NCI-H2196 treated with DMSO at 0.1 percent for 48 hours (cell line): Measurements from ENCODE around the gene TTC12.

ENCODE experiments used
- DNase-seq: peaks from one replicate; lab custom pipeline; 2025; ENCODE audit not compliant: unreplicated experiment; lab: John Stamatoyannopoulos, UW

Gene TTC12

DNA sequence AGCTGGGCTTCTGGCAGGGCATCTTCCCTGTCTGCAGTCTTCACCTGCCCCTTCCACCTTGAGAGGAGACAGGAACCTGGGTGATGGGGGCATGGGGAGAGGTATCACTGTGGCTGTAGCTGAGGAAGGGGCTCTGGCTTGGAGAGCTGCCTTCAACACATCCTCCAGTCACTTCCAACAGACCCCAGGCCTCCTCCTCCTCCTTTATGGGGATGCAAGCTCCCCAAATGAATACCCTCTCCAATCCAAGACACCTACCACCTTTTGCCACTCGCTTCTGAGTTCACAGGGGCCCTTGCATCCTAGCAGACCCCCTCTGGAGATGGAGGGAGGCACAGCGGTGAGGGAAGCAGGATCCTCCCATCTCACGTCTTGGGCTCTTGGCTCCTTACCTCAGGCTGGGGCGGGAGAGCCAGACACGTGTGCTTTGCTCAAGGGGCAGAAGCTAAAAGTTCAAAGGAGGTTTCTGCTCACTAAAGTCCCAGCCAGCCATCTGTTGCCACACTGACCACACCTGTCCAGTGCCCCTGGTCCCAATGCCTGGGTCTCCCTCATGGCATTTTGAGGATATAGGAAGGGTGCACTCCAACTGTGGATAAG is 86.3 kb downstream of the TTC12 start:
- no peak for DNase-seq

DNA sequence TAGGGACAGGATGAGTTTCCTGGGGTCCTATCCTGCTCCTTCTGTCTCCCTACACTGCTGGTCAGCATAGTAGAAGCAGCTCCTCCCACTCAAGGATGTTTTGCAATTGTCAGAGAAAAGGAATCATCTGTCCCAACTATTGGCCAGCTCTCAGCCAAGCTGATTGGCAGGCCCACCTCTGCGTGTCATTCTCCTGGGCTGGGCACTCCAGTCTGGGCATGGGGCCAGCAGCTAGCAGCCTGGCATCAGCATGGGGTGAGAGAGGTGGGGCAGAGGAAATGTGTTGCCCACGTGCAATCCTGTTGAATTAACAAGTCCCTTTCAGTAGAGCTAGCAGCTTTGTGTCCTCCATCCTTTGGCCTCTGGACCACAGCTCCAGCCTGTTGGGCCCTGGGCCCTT is 87.3 kb downstream of the TTC12 start:
- peak; percentile 95 for DNase-seq

DNA sequence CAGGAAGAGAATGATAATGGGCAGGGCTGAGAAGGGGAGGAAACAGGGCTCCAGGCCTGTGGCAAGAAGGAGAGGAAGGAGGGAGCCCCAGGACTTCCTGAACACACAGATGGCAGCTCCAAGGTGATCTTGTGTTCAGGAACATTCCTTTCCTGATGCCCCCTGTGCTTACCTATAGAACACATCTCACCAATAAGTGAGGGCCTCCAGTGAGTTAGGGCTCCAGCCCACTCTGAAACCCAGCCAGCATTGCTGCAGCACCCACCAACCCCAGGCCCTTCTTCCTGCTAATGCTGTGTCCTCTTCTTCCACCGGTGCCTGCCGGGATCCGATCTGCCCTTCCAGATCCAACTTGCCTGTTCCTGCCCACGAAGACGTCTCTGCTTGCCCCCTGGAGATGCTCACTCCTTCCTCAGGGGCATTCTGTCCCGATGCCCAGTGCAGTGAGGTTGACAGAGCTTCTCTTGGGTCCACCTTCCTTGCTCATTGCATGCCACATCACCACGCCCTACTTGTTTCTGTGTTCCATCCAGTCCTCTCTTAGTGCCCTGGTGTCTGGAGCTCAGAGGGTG is 90.6 kb downstream of the TTC12 start:
- no peak for DNase-seq

DNA sequence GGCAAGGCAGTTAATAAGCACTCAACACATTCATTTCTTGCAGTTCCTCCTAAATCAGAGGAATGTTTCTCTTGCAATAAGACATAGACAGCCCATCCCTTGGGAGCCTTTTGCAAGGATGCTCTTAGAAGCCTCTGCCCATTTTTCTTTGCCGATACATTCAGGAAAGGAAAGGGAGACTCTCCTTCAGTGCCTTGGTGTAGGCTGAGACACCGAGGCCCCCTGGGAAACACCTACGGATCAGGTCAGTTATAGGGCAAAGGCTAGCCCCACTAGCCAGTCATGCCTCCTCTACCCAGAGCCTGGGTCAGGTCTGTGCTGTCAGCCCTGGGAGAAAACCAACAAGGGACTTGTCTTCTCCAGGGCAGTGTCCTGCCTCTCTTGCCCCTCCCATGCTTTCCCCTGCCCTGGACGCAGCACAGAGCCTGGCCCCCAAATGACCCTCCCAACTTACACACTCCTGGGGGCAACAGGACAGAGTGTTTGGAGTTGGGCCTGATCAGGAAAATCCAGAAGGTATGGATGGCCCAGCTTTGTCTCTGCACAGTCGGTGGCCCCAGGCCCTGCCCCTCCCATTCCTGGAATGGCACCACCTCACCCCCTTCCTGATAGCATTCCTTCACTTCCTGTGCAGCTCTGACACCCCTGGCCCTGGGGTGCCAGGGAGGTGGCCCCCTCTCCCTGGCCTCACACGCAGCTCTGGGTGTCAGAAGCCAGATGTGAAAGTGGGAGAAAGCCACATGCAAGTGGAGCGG is 91.5 kb downstream of the TTC12 start:
- DNase-seq = no peak

DNA sequence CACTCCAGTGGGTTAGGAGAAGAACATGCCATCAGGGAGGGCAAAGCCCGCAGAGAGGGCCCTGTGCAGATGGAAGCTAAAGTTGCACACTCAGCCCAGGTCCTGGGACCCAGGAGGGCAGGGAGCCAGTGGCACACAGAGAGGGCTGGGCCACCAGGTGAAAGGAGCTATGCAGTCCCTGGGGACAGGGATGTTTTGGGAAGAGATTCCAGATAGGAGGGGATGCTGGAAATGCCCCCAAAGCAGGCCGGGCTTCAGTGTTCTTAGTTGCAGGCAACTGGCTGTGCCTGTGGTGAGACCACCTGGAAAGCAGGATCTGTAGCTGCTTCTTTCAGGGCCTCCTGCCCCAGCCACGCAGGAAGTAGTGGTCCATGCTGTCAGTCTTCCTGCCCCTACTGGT is 92.8 kb downstream of the TTC12 start:
- DNase-seq = no peak

DNA sequence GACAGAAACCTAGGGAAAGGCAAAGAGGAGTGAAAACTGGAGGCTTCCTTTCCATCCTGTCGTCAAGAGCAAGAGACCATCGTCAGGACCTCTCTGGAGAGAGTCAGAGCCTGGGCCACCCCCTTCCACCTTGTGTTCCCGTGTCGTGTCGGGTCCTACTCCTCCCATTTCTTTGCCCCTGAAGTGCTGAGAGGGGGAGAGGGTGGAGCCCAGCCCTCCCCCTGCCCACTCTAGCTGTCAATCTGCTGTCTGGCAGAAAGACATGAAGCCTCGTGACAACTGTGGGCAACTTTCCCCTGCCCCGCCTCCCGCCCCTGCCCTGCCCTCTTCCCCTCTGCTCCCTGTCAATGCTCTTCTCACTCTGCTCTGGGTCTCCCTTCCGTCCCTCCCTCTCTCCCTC is 93.8 kb downstream of the TTC12 start:
- DNase-seq = no peak

DNA sequence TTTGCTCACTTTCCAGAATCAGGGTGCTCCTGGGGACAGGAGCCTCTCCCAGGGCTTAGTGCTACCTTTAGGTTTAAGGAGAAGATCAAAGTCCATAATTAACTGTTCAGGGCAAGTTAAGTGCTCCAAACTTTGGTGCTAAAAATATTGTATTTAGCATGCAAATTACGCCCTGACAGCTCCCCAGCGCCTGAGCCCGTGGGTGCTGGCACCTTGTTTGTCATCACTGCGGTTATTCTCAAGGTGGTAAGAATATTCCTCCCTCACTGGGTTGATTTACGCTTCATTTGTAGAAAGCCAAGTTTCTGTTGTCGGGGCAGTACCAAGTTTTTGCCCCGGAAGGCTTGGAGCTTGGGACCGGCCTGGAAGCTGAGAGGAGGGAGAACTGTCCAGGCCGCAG is 94.5 kb downstream of the TTC12 start:
- DNase-seq = no peak

DNA sequence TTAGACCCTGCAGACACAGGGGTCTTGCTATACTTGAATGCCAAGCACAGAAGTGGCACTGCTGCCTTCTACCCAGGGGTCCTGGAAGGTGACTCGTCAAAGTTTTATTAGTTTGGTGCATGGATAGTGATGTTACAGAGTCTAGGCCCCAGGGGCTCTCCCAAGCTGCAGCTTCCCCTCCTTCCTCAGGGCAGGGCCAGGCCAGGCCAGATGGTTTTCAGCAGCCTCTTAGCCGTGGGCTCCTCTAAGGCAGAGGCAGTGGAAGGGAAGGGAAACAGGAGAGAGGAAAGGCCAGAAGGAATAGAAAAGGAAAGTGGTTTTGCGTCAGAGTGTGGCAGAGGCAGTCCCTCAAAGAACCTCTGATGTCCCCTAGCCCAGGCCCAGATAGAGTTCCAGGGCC is 95.1 kb downstream of the TTC12 start:
- DNase-seq = no peak

DNA sequence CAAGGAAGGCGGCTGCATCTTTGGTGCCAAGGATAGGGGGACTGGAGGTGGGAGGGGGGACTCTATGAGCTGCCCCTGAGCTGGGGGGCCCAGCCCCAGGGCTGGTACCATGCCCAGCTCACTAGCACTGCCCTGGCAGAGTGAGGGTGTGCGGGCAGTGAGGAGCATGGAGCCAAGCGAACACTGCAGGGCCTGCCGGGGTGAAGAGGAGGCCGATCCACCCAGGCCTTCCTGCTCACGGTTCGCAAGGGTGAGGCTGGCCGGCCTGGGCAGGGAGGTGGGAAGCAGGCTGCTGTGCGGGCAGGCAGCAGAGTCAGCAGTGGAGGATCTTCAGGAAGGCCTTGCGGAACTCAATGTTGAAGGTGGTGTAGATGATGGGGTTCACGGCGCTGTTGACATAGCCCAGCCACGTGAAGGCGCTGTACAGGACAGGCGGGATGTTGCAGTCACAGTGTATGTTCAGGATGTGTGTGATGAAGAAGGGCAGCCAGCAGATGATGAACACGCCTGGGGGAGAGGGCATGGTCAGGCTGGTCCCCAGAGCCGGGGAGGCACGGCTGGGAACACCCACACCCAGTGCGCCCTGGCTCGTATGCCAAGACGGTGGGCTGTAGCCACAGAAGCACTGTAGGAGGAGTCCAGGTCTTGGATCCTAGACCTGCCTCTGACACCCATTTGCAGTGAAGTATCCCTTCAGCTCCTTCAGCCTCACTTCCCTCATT is 96.2 kb downstream of the TTC12 start:
- no peak for DNase-seq

DNA sequence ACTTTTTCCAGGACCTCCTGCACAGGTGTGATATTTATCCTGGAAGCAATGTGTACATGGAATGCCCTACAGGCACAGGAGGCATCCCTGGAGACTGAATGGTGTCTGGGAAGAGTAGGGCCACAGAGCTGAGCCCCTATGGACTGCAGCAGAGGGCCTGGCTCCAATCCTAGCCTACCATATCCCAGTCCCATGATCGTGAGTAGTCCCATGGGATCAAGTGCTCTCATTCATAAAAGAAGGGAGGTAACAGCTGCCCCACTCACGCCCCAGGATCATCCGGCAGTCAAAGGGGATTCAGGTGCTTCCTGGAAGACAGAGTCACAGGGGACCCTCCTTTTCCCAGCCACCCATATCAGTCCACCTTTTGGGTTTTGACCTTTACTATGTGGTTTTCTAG is 97.2 kb downstream of the TTC12 start:
- no peak for DNase-seq

DNA sequence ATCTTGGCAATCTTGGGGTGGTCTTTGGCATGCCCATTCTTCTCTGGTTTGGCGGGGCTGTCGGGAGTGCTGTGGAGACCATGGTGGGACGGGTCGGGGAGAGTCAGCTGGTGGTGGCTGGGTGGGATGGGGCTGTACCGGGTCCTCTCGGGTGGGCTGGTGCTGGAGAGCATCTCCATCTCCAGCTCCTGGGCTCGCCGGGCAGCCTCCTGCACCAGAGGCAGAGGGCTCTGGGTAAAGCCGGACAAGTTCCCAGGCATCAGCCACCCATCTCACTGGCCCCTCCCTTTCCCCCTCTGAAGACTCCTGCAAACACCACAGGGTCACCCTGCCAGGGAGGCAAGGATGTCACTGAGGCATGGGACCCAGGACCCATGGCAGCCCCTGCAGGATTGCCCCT is 98.3 kb downstream of the TTC12 start:
- DNase-seq = no peak

DNA sequence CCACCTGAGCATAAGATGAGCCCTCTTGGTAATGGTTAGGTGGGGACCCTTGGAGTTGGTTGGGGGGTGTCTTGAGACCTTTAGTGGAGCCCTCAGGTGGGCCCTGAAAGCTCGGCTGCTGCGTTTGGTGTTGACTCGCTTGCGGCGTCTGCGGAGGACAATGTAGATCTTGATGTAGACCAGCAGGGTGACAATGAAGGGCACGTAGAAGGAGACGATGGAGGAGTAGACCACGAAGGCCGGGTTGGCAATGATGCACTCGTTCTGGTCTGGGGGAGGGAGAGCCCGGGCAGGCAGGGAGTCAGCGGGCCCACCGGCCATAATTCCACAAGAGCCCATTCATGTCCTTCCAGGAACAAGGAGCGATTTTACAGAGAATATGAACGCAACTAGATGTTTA is 101.0 kb downstream of the TTC12 start:
- DNase-seq = no peak
